Lower leg skin (tissue), 3 donors: ENCODE data around the gene TNRC6A.

Experiments used
- POLR2A ChIP-seq, 2 donors: fragments of 450-650 bp; IDR thresholded peaks; one replicate each; pipeline ENCODE4 v1.6.1; 2016 to 2017; ENCODE audit warnings: antibody characterized with exemption in 2 of 2, mild to moderate bottlenecking in 1 of 2, moderate library complexity in 1 of 2
- TF ChIP-seq, protein P1 (sequence below), 3 donors: fragments of 450-650 bp; IDR thresholded peaks; one replicate each; pipeline ENCODE4 v1.5.1; 2016; ENCODE audit warnings: antibody characterized with exemption in 3 of 3, mild to moderate bottlenecking in 3 of 3, moderate library complexity in 2 of 3

DNA sequence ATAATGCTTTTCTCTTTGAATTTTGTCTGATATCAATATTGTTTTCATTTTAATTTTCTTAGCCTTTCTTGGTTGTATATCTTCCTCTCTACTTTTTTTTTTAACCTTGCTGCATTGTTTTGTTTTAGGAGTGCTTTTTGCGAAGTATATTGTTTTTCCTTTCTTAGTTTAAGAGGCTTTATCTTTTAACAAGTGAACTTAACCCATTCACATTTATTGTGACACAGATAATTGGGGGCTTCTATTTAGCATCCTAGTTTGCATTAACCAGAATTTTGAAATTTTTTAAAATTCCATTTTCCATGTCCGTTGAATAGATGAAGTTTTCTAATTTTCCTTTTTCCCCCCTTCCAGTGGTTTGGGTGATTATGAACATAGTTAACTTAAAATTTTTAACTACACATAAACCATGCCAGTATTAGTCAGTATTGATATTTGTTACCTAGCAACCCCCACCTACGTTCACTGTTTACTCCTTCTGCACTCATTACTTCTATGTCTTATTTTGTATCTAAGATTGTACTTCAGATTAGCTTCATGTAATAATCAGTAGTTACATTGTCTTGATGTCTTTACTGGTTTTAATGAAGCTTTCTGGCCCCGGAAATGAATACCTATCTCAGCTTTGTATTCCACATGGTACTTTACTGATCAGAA lies 44.4 kb downstream of the TNRC6A start:
- no peak for TF ChIP-seq POLR2A (IDR thresholded peaks at IDR 0.05)
- TF ChIP-seq, protein P1, sequence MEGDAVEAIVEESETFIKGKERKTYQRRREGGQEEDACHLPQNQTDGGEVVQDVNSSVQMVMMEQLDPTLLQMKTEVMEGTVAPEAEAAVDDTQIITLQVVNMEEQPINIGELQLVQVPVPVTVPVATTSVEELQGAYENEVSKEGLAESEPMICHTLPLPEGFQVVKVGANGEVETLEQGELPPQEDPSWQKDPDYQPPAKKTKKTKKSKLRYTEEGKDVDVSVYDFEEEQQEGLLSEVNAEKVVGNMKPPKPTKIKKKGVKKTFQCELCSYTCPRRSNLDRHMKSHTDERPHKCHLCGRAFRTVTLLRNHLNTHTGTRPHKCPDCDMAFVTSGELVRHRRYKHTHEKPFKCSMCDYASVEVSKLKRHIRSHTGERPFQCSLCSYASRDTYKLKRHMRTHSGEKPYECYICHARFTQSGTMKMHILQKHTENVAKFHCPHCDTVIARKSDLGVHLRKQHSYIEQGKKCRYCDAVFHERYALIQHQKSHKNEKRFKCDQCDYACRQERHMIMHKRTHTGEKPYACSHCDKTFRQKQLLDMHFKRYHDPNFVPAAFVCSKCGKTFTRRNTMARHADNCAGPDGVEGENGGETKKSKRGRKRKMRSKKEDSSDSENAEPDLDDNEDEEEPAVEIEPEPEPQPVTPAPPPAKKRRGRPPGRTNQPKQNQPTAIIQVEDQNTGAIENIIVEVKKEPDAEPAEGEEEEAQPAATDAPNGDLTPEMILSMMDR (IDR thresholded peaks at IDR 0.05): no peak
